Liver (tissue), 9 donors: ENCODE results near the gene CEP135. TPM values are rescaled to one million over a fixed set of nuclear protein-coding genes. Genes with fewer than 3 reads are reported as not detected.

Experiments used
- DNase-seq: peaks from one replicate; pipeline ENCODE4 v3.0.0-alpha.2; 2017; ENCODE audit warnings: low spot score
- H3K27ac ChIP-seq, 2 donors: one replicate each; pipeline ENCODE4 v1.7.0; 2013; ENCODE audit warnings: inconsistent platforms in 2 of 2, low read length in 2 of 2, control low read depth in 1 of 2, low read depth in 1 of 2, mild to moderate bottlenecking in 1 of 2
- H3K27me3 ChIP-seq, 4 donors: one replicate each; pipeline versions ENCODE4 v1.6.1 to v1.7.0; 2013; ENCODE audit warnings: low read length in 3 of 4, inconsistent platforms in 1 of 4, mild to moderate bottlenecking in 1 of 4, moderate library complexity in 1 of 4; ENCODE audit not compliant: control insufficient read depth in 4 of 4, insufficient read depth in 4 of 4
- H3K36me3 ChIP-seq, 4 donors: one replicate each; pipeline versions ENCODE4 v1.6.1 to v1.7.0; 2013; ENCODE audit warnings: low read length in 3 of 4, mild to moderate bottlenecking in 3 of 4, low read depth in 1 of 4, moderate library complexity in 1 of 4; ENCODE audit not compliant: control insufficient read depth in 4 of 4, insufficient read depth in 3 of 4
- H3K4me1 ChIP-seq, 4 donors: one replicate each; pipeline versions ENCODE4 v1.6.1 to v1.7.0; 2013; ENCODE audit warnings: low read length in 3 of 4, mild to moderate bottlenecking in 3 of 4, moderate library complexity in 1 of 4; ENCODE audit not compliant: control insufficient read depth in 4 of 4, insufficient read depth in 4 of 4
- H3K4me3 ChIP-seq, 3 donors: one replicate each; pipeline versions ENCODE4 v1.6.1 to v1.7.0; 2013; ENCODE audit warnings: low read length in 3 of 3, control low read depth in 1 of 3, low read depth in 1 of 3, mild to moderate bottlenecking in 1 of 3
- H3K9ac ChIP-seq, 2 donors: one replicate each; pipeline ENCODE4 v1.7.0; 2013; ENCODE audit warnings: low read length in 2 of 2, mild to moderate bottlenecking in 2 of 2, moderate library complexity in 2 of 2, control low read depth in 1 of 2, low read depth in 1 of 2
- H3K9me3 ChIP-seq, 4 donors: one replicate each; pipeline versions ENCODE4 v1.6.1 to v1.7.0; 2013; ENCODE audit warnings: low read length in 3 of 4; ENCODE audit not compliant: control insufficient read depth in 4 of 4
- ATF3 ChIP-seq: IDR thresholded peaks from 2 replicates; pipeline ENCODE4 v1.6.1; 2016; ENCODE audit warnings: antibody characterized with exemption
- CTCF ChIP-seq: fragments of 150-350 bp; IDR thresholded peaks from 2 replicates; pipeline ENCODE4 v1.5.1; 2017; ENCODE audit warnings: improper control_type of control experiment, low read depth, low read length; ENCODE audit not compliant: missing input control
- EGR1 ChIP-seq, 2 donors: IDR thresholded peaks; 2 replicates each; pipeline ENCODE4 v1.6.1; 2016 to 2018; ENCODE audit warnings: antibody characterized with exemption in 2 of 2, low read depth in 2 of 2
- FOXA1 ChIP-seq: IDR thresholded peaks from 2 replicates; pipeline ENCODE4 v1.6.1; 2016; ENCODE audit warnings: antibody characterized with exemption
- FOXA2 ChIP-seq: IDR thresholded peaks from 2 replicates; pipeline ENCODE4 v1.6.1; 2016; ENCODE audit warnings: antibody characterized with exemption
- GABPA ChIP-seq, 2 donors: IDR thresholded peaks in 1 of 2; conservative IDR thresholded peaks in 1 of 2; 2 replicates each; pipeline ENCODE4 v1.6.1; 2016; ENCODE audit warnings: antibody characterized with exemption in 2 of 2, mild to moderate bottlenecking in 1 of 2, moderate library complexity in 1 of 2
- HNF4A ChIP-seq, 2 donors: conservative IDR thresholded peaks; 2 replicates each; pipeline ENCODE4 v1.6.1; 2016; ENCODE audit warnings: antibody characterized with exemption in 2 of 2, mild to moderate bottlenecking in 2 of 2
- HNF4G ChIP-seq: IDR thresholded peaks from 2 replicates; pipeline ENCODE4 v1.6.1; 2016; ENCODE audit warnings: antibody characterized with exemption
- JUND ChIP-seq, 2 donors: IDR thresholded peaks; 2 replicates each; pipeline ENCODE4 v1.6.1; 2016; ENCODE audit warnings: antibody characterized with exemption in 2 of 2
- NR2F2 ChIP-seq: IDR thresholded peaks from 2 replicates; pipeline ENCODE4 v1.6.1; 2016; ENCODE audit warnings: antibody characterized with exemption
- RAD21 ChIP-seq, 2 donors: IDR thresholded peaks; 2 replicates each; pipeline ENCODE4 v1.6.1; 2016; ENCODE audit warnings: antibody characterized with exemption in 2 of 2, mild to moderate bottlenecking in 2 of 2
- REST ChIP-seq: IDR thresholded peaks from 2 replicates; pipeline ENCODE4 v1.6.1; 2016; ENCODE audit warnings: antibody characterized with exemption, mild to moderate bottlenecking
- RXRA ChIP-seq, 2 donors: IDR thresholded peaks; 2 replicates each; pipeline ENCODE4 v1.6.1; 2017 to 2018; ENCODE audit warnings: antibody characterized with exemption in 2 of 2, mild to moderate bottlenecking in 1 of 2
- SP1 ChIP-seq: IDR thresholded peaks from 2 replicates; pipeline ENCODE4 v1.6.1; 2018; ENCODE audit warnings: antibody characterized with exemption, mild to moderate bottlenecking
- TAF1 ChIP-seq: conservative IDR thresholded peaks from 2 replicates; pipeline ENCODE4 v1.6.1; 2016; ENCODE audit warnings: antibody characterized with exemption, mild to moderate bottlenecking
- YY1 ChIP-seq: IDR thresholded peaks from 2 replicates; pipeline ENCODE4 v1.6.1; 2016; ENCODE audit warnings: antibody characterized with exemption, mild to moderate bottlenecking
- polyA plus RNA-seq, 2 donors: library from polyadenylated mRNA; stranded (reverse) in 1 of 2; unstranded in 1 of 2; fragments of 200-250 nt in 1 of 2; fragments of >200 nt in 1 of 2; fragmentation: Nextera tagmentation in 1 of 2; extraction: Ambion mirVana in 1 of 2; gene quantifications; one replicate each; pipeline versions ENCODE4 v1.2.1 to v1.2.3, GENCODE V29; 2013 to 2015
- total RNA-seq, 2 donors: library from RNA; depleted of rRNA; stranded (reverse); fragments of >200 nt; gene quantifications; one replicate each; pipeline ENCODE4 v1.2.3, GENCODE V29; 2014
- TF ChIP-seq, protein P1 (sequence below): IDR thresholded peaks from 2 replicates; pipeline ENCODE4 v1.6.1; 2016; ENCODE audit warnings: antibody characterized with exemption
- TF ChIP-seq, protein P2 (sequence below): IDR thresholded peaks from 2 replicates; pipeline ENCODE4 v1.6.1; 2016; ENCODE audit warnings: antibody characterized with exemption
- donor health status: healthy.
- donor health status: healthy.
- donor health status: healthy.
- donor health status: healthy.
- donor health status: healthy.

The CEP135 gene
- total and polyA plus RNA-seq, 4 donors = 0.47 to 9.8 (median 1.9) TPM

- H3K9ac ChIP-seq = no peak overlapping the region
- TF ChIP-seq YY1 (no peak), EGR1 (IDR thresholded peaks at IDR 0.05; ENCODE audit: low read depth in 2 of 2) (no peak), FOXA1 (no peak), FOXA2 (no peak), JUND (IDR thresholded peaks at IDR 0.05) (no peak), NR2F2 (no peak), RXRA (IDR thresholded peaks at IDR 0.05) (no peak), GABPA (IDR thresholded peaks at IDR 0.05 in 1 of 2, conservative IDR thresholded peaks at IDR 0.05 in 1 of 2) (no peak), HNF4G (no peak), RAD21 (IDR thresholded peaks at IDR 0.05) (no peak), HNF4A (conservative IDR thresholded peaks at IDR 0.05) (no peak), ATF3 (no peak), TAF1 (no peak), SP1 (no peak), CTCF (no peak), REST (no peak)
- TF ChIP-seq, protein P1, sequence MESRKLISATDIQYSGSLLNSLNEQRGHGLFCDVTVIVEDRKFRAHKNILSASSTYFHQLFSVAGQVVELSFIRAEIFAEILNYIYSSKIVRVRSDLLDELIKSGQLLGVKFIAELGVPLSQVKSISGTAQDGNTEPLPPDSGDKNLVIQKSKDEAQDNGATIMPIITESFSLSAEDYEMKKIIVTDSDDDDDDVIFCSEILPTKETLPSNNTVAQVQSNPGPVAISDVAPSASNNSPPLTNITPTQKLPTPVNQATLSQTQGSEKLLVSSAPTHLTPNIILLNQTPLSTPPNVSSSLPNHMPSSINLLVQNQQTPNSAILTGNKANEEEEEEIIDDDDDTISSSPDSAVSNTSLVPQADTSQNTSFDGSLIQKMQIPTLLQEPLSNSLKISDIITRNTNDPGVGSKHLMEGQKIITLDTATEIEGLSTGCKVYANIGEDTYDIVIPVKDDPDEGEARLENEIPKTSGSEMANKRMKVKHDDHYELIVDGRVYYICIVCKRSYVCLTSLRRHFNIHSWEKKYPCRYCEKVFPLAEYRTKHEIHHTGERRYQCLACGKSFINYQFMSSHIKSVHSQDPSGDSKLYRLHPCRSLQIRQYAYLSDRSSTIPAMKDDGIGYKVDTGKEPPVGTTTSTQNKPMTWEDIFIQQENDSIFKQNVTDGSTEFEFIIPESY = no peak
- TF ChIP-seq, protein P2, sequence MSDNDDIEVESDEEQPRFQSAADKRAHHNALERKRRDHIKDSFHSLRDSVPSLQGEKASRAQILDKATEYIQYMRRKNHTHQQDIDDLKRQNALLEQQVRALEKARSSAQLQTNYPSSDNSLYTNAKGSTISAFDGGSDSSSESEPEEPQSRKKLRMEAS = no peak
- no peaks in the 10 kb centered on the region for H3K4me1 ChIP-seq
- no peaks in the 10 kb centered on the region for H3K9me3 ChIP-seq
- DNase-seq = no peak
- no peaks in the 10 kb centered on the region for H3K27me3 ChIP-seq
- no peak overlapping the region for H3K27ac ChIP-seq
- H3K36me3 ChIP-seq = peaks cover 0 to 3% (median 0%) of the 10 kb centered on the region in 4 donors
- no peak overlapping the region for H3K4me3 ChIP-seq
These were observed 34.2 kb downstream of the CEP135 start for GRCh38 chr4:55982976-55983375.
